Calu3 (cell line): ENCODE data around the gene HDHD5. TPM values are rescaled to one million over a fixed set of nuclear protein-coding genes. Genes with fewer than 3 reads are reported as not detected.

Experiments
- BruUV-seq: library from RNA; stranded (reverse); fragments of 400-500 nt; replicated peaks from 2 replicates; lab custom pipeline; 2021; lab: Mats Ljungman, UMichigan
- CTCF ChIA-PET: fragments of 300-600 bp; sonication (Branson Sonifier 250); formaldehyde crosslinking; loops from one replicate; lab custom pipeline; 2022; ENCODE audit warnings: antibody characterized with exemption; lab: Charles Lee
- DNase-seq: peaks from one replicate; pipeline ENCODE4 v3.0.0; 2022
- H3K27ac Mint-ChIP-seq: one replicate; pipeline ENCODE4 v1.8.0; 2022; ENCODE audit warnings: mixed read lengths; ENCODE audit not compliant: unreplicated experiment
- H3K27me3 Mint-ChIP-seq: one replicate; pipeline ENCODE4 v1.8.0; 2022; ENCODE audit warnings: mixed read lengths; ENCODE audit not compliant: unreplicated experiment
- H3K36me3 Mint-ChIP-seq: one replicate; pipeline ENCODE4 v1.8.0; 2022; ENCODE audit warnings: mild to moderate bottlenecking, moderate library complexity, mixed read lengths; ENCODE audit not compliant: insufficient read depth, unreplicated experiment
- H3K4me1 Mint-ChIP-seq: one replicate; pipeline ENCODE4 v1.8.0; 2022; ENCODE audit warnings: mild to moderate bottlenecking, low read depth, mixed read lengths; ENCODE audit not compliant: unreplicated experiment
- H3K4me3 Mint-ChIP-seq: one replicate; pipeline ENCODE4 v1.8.0; 2022; ENCODE audit warnings: mild to moderate bottlenecking, low read depth, moderate library complexity, mixed read lengths; ENCODE audit not compliant: unreplicated experiment
- H3K9me3 Mint-ChIP-seq: one replicate; pipeline ENCODE4 v1.8.0; 2022; ENCODE audit warnings: low read depth, mixed read lengths; ENCODE audit not compliant: unreplicated experiment
- intact Hi-C: fragments of 100-400 bp; cut with micrococcal nuclease; formaldehyde crosslinking; loops from one replicate; pipeline ENCODE4 v1.10.0; 2022; ENCODE audit not compliant: unreplicated experiment
- total RNA-seq: library from RNA; stranded (reverse); gene quantifications from 2 replicates; pipeline ENCODE4 v1.2.3, GENCODE V29; 2022
- TF ChIP-seq, protein P1 (sequence below): fragments of 200-600 bp; IDR thresholded peaks from one replicate; pipeline ENCODE4 v1.8.0; 2022; ENCODE audit warnings: antibody characterized with exemption; ENCODE audit not compliant: unreplicated experiment

HDHD5 gene
- total RNA-seq, 1 experiment from 2014 or later: 44.4 TPM

DNA sequence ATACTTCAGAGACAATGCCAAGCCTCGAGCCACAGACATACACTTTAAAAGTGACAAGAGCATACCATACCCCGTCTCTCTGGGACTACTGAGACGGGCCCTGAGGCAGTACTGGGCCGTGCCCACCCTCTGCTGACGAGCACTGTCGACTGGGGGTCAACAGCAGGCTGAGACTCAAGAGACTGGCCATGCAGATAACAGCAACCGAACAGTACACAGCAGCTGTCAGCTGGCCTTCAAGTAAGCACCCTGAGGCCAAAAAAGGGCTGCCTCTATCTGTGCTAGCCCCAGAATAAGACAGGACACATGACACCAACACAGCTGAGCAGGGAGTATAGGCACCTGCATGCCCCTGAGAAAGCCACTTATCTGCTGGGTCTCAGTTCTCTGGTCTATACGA is 19.1 kb downstream of the HDHD5 start:
- DNase-seq: no peak
- Mint-ChIP-seq H3K27me3 (no peaks in the 10 kb centered on the region), H3K9me3 (no peaks in the 10 kb centered on the region), H3K4me1 (no peaks in the 10 kb centered on the region), H3K4me3 (no peak overlapping the region), H3K36me3 (peaks cover 11% of the 10 kb centered on the region), H3K27ac (no peak overlapping the region)
- no TSS peak for BruUV-seq
- TF ChIP-seq, protein P1, sequence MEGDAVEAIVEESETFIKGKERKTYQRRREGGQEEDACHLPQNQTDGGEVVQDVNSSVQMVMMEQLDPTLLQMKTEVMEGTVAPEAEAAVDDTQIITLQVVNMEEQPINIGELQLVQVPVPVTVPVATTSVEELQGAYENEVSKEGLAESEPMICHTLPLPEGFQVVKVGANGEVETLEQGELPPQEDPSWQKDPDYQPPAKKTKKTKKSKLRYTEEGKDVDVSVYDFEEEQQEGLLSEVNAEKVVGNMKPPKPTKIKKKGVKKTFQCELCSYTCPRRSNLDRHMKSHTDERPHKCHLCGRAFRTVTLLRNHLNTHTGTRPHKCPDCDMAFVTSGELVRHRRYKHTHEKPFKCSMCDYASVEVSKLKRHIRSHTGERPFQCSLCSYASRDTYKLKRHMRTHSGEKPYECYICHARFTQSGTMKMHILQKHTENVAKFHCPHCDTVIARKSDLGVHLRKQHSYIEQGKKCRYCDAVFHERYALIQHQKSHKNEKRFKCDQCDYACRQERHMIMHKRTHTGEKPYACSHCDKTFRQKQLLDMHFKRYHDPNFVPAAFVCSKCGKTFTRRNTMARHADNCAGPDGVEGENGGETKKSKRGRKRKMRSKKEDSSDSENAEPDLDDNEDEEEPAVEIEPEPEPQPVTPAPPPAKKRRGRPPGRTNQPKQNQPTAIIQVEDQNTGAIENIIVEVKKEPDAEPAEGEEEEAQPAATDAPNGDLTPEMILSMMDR: no peak
- intact Hi-C loops: no loop called here
- CTCF ChIA-PET: no interaction called here

DNA sequence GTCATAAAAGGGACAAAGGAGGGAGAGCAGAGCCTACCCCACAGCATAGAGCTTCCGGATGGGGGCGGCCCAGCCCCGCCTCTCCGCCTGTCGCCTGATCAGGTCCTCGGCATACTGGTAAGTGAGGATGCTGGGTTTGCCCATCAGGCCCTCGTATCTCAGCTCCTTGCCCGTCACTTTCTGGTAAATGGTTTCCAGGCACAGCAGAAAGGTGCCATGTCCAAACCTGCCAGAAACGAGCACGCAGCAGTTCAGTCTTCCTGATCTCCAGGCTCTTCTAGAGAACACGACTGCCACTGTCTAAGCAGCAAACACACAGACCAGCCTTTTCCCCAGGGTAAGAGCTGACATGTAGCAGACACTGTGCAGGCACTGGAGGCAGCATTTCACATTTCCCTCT is 20.6 kb downstream of the HDHD5 start:
- CTCF ChIA-PET: interaction anchor here (1.6 kb wide), 1 partner anchor 33 kb away, joined by 3 read pairs; no protein-coding TSS in a partner anchor
- no peaks in the 10 kb centered on the region for H3K27me3 Mint-ChIP-seq
- BruUV-seq: no TSS peak

DNA sequence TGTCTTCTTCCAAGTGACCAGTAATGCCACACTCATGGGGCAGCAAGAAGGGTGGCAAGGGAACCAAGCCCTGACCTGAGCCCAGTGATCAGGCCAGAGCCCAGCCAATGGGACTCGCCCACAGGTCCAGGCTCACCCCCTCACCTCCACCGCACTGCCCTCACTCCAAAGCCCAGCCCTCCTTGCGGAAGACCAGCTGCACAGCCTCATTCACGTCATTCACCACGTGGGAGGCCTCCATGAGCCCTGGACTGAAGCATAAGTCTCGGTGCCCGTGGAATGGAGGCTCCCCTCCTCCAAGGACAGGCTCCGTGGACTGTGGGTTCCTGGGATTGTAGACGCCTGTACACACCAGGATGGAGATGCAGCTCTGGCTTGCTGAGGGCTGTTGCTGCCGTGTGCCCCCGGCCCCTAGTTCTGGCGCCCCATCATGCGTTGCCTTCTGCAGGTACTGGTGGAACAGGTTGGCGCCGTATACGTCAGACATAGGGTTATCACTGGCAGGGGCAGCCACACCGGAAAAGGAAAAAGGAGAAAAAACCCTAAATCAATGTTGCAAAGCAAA is 21.1 kb downstream of the HDHD5 start:
- H3K27ac Mint-ChIP-seq: no peak overlapping the region
- BruUV-seq: TSS peak; percentile 44
- no peaks in the 10 kb centered on the region for H3K4me1 Mint-ChIP-seq
- H3K27me3 Mint-ChIP-seq: no peaks in the 10 kb centered on the region
- TF ChIP-seq, protein P1: no peak
- CTCF ChIA-PET: interaction anchor here (1.6 kb wide), 1 partner anchor 34 kb away, joined by 3 read pairs; no protein-coding TSS in a partner anchor
- H3K9me3 Mint-ChIP-seq: no peaks in the 10 kb centered on the region
- DNase-seq: no peak
- H3K36me3 Mint-ChIP-seq: peaks cover 17% of the 10 kb centered on the region
- H3K4me3 Mint-ChIP-seq: no peak overlapping the region
- intact Hi-C loops: no loop called here

More for the DNA sequence above, 20.6 kb downstream of the HDHD5 start:
- H3K9me3 Mint-ChIP-seq: no peaks in the 10 kb centered on the region
- TF ChIP-seq, protein P1: no peak
- no peaks in the 10 kb centered on the region for H3K4me1 Mint-ChIP-seq
- H3K27ac Mint-ChIP-seq: no peak overlapping the region
- H3K4me3 Mint-ChIP-seq: no peak overlapping the region
- intact Hi-C loops: no loop called here
- DNase-seq: no peak
- H3K36me3 Mint-ChIP-seq: peaks cover 18% of the 10 kb centered on the region

DNA sequence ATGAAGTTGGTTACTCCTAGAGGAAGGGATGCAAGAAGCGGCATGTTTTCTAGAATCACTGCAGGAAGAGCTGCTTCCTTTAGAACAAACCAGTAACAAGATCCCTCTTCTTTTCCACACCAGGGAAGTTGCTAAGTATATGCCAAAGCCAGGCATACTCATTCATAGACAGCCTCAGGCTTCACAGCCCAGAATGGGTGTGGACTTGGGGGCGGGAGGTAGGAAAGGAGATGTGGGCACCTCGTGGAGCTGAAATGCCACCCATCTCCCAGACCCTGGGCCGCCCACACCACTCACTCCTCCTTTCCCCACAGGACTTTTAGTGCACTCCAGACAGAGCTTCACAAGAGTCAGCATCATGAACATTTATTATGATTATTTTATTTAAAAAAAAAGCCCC is 21.9 kb downstream of the HDHD5 start:
- Mint-ChIP-seq H3K27ac (no peak overlapping the region), H3K36me3 (peaks cover 14% of the 10 kb centered on the region), H3K27me3 (no peaks in the 10 kb centered on the region), H3K9me3 (no peaks in the 10 kb centered on the region), H3K4me1 (no peaks in the 10 kb centered on the region), H3K4me3 (no peak overlapping the region)
- CTCF ChIA-PET: no interaction called here
- TF ChIP-seq, protein P1: no peak
- DNase-seq: no peak
- intact Hi-C loops: no loop called here
- BruUV-seq: no TSS peak
